Breast epithelium (tissue), 4 donors: Measurements from ENCODE around the gene TIGD4. TPM values are rescaled to one million over a fixed set of nuclear protein-coding genes. Genes with fewer than 3 reads are reported as not detected.

Experiments
- DNase-seq, 2 donors: peaks; one replicate each; pipeline ENCODE4 v3.0.0-alpha.2; 2019; ENCODE audit warnings: low spot score in 2 of 2
- H3K27ac ChIP-seq, 2 donors: fragments of 200-600 bp; sonication (generic) in 1 of 2; one replicate each; pipeline ENCODE4 v1.5.1; 2016 to 2019; ENCODE audit warnings: mild to moderate bottlenecking in 1 of 2
- H3K27me3 ChIP-seq, 2 donors: fragments of 200-600 bp; sonication (generic) in 1 of 2; one replicate each; pipeline versions ENCODE4 v1.5.1 to v1.6.0; 2017 to 2019; ENCODE audit warnings: control low read depth in 1 of 2, mild to moderate bottlenecking in 1 of 2
- H3K36me3 ChIP-seq: fragments of 200-600 bp; one replicate; pipeline ENCODE4 v1.5.1; 2019
- H3K4me1 ChIP-seq, 2 donors: fragments of 200-600 bp; sonication (generic); one replicate each; pipeline ENCODE4 v1.5.1; 2016 to 2019; ENCODE audit warnings: control low read depth in 1 of 2
- H3K4me3 ChIP-seq, 3 donors: fragments of 200-600 bp; sonication (generic); 1 replicate in 2 of 3; 2 replicates in 1 of 3; pipeline ENCODE4 v1.5.1; 2016 to 2019; ENCODE audit warnings: mild to moderate bottlenecking in 3 of 3, moderate library complexity in 2 of 3
- H3K9me3 ChIP-seq, 2 donors: fragments of 200-600 bp; sonication (generic) in 1 of 2; one replicate each; pipeline ENCODE4 v1.5.1; 2016 to 2019; ENCODE audit warnings: control low read depth in 1 of 2
- POLR2A ChIP-seq: fragments of 450-650 bp; IDR thresholded peaks from one replicate; pipeline ENCODE4 v1.6.1; 2016; ENCODE audit warnings: antibody characterized with exemption, mild to moderate bottlenecking, moderate library complexity
- POLR2AphosphoS5 ChIP-seq, 3 donors: sonication (generic); formaldehyde crosslinking; IDR thresholded peaks; one replicate each; pipeline ENCODE4 v1.6.1; 2017; ENCODE audit warnings: antibody characterized with exemption in 3 of 3
- intact Hi-C: fragments of 100-400 bp; cut with DNase I; formaldehyde crosslinking; loops from one replicate; pipeline ENCODE4 v1.15.1; 2023; ENCODE audit warnings: low total_unique reads
- total RNA-seq, 3 donors: library from RNA; depleted of rRNA; stranded (reverse); fragments of >200 nt; gene quantifications; one replicate each; pipeline ENCODE4 v1.1.0, GENCODE V29; 2016
- TF ChIP-seq, protein P1 (sequence below), 3 donors: fragments of 450-650 bp; IDR thresholded peaks; one replicate each; pipeline ENCODE4 v1.5.1; 2016 to 2017; ENCODE audit warnings: antibody characterized with exemption in 3 of 3, mild to moderate bottlenecking in 3 of 3, moderate library complexity in 3 of 3

Gene TIGD4
- total RNA-seq, 3 donors from 2014 or later, result 0.16 to 1.6 (median 0.66) TPM

DNA sequence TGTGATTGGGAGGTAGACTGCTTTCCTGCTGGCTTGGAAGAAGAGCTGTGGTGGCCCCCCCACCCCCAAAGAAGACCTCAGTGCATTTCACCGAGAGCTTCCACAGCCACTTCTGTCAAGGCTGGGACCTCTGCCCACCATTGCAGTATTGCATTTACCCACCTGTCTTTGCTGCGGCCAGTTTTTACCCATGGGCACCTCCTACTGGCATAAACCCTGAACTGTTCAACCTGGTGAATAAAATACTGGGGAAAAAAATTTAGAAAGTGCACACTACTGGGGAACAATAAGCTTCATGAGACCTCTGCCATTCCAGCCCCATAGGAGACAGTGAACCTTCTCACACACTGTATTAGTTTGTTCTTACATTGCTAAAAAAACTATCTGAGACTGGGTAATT, 40.5 kb upstream of the TIGD4 start:
- H3K9me3 ChIP-seq, result no peaks in the 10 kb centered on the region
- DNase-seq, result no peak
- intact Hi-C loops, result no loop called here

DNA sequence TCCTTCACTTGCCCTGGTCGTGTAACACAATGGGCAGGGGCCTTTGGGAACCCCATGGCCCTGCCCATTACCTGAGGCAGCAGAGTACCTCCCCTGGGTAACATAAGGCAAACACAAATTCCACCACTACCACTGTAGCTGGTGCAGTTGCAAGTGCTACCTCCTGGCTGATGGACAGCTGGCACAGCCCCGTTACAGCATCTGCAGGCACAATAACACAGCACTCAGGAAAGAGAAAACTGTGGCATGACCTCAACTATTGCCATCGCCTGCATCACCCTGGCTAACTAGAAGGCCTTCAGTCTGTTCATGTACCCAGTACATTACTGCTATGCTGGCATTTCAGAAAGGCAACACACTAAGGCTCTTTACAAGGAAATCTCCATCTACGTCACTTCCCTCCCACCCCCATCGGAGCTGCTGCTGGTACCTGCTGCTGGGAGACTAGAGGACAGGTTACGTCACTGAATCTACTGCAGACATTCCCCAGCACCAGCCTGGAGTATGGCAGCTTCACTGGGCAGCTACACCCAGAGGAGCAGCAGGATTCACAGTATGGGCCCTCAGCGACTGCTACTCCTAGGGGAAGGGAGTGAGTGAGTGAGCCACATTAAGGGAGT, 39.6 kb upstream of the TIGD4 start:
- no peak overlapping the region for H3K27ac ChIP-seq
- TF ChIP-seq POLR2A (no peak), POLR2AphosphoS5 (IDR thresholded peaks at IDR 0.05) (no peak)
- TF ChIP-seq, protein P1, sequence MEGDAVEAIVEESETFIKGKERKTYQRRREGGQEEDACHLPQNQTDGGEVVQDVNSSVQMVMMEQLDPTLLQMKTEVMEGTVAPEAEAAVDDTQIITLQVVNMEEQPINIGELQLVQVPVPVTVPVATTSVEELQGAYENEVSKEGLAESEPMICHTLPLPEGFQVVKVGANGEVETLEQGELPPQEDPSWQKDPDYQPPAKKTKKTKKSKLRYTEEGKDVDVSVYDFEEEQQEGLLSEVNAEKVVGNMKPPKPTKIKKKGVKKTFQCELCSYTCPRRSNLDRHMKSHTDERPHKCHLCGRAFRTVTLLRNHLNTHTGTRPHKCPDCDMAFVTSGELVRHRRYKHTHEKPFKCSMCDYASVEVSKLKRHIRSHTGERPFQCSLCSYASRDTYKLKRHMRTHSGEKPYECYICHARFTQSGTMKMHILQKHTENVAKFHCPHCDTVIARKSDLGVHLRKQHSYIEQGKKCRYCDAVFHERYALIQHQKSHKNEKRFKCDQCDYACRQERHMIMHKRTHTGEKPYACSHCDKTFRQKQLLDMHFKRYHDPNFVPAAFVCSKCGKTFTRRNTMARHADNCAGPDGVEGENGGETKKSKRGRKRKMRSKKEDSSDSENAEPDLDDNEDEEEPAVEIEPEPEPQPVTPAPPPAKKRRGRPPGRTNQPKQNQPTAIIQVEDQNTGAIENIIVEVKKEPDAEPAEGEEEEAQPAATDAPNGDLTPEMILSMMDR (IDR thresholded peaks at IDR 0.05), result no peak
- H3K4me3 ChIP-seq, result no peak overlapping the region
- DNase-seq, result no peak
- H3K36me3 ChIP-seq, result no peaks in the 10 kb centered on the region
- no peaks in the 10 kb centered on the region for H3K27me3 ChIP-seq
- intact Hi-C loops, result no loop called here
- H3K9me3 ChIP-seq, result no peaks in the 10 kb centered on the region
- no peaks in the 10 kb centered on the region for H3K4me1 ChIP-seq

More for the DNA sequence above, 40.5 kb upstream of the TIGD4 start:
- Histone ChIP-seq H3K4me3 (no peak overlapping the region), H3K36me3 (no peaks in the 10 kb centered on the region), H3K4me1 (no peaks in the 10 kb centered on the region), H3K27ac (no peak overlapping the region), H3K27me3 (no peaks in the 10 kb centered on the region)
- no peak for TF ChIP-seq POLR2AphosphoS5 (IDR thresholded peaks at IDR 0.05)
- TF ChIP-seq, protein P1 (IDR thresholded peaks at IDR 0.05), result no peak
- TF ChIP-seq POLR2A, result no peak

DNA sequence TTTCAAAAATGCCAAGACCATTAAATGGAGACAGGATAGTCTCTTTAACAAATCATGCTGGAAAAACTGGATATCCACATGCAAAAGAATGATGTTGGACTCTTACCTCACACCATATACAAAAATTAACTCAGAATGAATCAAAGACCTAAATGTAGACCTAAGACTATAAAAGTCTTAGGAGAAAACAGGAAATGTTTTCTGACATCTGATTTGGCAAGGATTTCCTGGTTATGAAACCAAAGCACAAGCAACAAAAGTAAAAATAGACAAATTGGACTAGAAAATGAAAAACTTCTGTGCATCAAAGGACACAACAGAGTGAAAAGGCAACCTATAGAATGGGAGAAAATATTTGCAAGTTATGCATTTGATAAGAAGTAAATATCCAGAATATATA, 37.8 kb upstream of the TIGD4 start:
- TF ChIP-seq, protein P1 (IDR thresholded peaks at IDR 0.05), result no peak
- TF ChIP-seq POLR2A, result no peak
- no peak for TF ChIP-seq POLR2AphosphoS5 (IDR thresholded peaks at IDR 0.05)
- H3K4me1 ChIP-seq, result no peaks in the 10 kb centered on the region
- H3K27ac ChIP-seq, result no peak overlapping the region
- H3K27me3 ChIP-seq, result no peaks in the 10 kb centered on the region
- intact Hi-C loops, result no loop called here
- no peak for DNase-seq
- no peaks in the 10 kb centered on the region for H3K9me3 ChIP-seq
- H3K4me3 ChIP-seq, result no peak overlapping the region
- no peaks in the 10 kb centered on the region for H3K36me3 ChIP-seq

DNA sequence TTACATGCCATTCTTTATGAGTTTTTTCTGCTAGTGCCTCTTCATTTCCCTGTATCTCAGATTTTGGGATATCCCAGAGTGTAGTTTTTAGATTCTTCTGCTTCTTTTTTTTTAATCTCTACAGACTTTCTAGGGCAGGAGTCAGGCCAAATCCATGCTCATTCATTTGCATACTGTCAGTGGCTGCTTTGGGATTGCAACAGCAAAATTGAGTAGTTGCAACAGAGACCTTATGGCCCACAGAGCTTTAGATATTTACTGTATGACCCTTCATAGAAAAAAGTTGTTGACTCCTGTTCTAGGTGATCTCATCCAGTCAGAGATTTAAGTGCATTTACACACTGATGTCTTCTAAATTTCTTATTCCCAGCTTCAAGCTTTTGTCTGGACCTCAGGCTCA, 35.5 kb upstream of the TIGD4 start:
- TF ChIP-seq, protein P1 (IDR thresholded peaks at IDR 0.05), result no peak
- TF ChIP-seq POLR2A, result no peak
- no peak for TF ChIP-seq POLR2AphosphoS5 (IDR thresholded peaks at IDR 0.05)
- H3K27ac ChIP-seq, result no peak overlapping the region
- DNase-seq, result no peak
- no peaks in the 10 kb centered on the region for H3K27me3 ChIP-seq
- H3K4me3 ChIP-seq, result no peak overlapping the region
- H3K4me1 ChIP-seq, result no peaks in the 10 kb centered on the region
- H3K36me3 ChIP-seq, result no peaks in the 10 kb centered on the region
- intact Hi-C loops, result no loop called here
- H3K9me3 ChIP-seq, result no peaks in the 10 kb centered on the region

DNA sequence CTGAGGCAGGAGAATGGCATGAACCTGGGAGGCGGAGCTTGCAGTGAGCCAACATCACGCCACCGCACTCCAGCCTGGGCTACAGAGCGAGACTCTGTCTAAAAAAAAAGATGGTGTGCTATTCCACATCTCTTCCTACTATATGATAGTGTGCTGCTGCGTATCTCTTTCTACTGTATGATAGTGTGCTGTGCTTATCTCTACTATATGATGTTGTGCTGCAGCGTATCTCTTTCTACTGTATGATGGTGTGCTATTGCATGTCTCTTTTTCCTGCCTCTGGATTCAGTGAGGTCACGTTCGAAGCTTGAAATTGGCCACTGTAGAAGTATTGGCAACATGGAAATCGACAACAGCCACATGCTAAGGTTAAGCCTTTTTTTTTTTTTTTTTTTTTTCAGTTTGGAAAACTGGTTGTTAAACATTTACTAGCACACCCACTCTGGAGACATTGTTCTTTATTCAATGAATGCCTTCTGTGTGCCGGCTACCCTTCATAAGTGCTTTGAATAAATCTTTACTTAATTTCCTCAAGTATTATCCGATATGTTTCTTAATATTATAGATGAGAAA, 31.3 kb upstream of the TIGD4 start:
- Histone ChIP-seq H3K4me1 (no peaks in the 10 kb centered on the region), H3K4me3 (no peak overlapping the region), H3K36me3 (no peaks in the 10 kb centered on the region), H3K27ac (no peak overlapping the region), H3K9me3 (no peaks in the 10 kb centered on the region), H3K27me3 (no peaks in the 10 kb centered on the region)
- no peak for TF ChIP-seq POLR2AphosphoS5 (IDR thresholded peaks at IDR 0.05)
- TF ChIP-seq POLR2A, result no peak
- DNase-seq, result no peak
- intact Hi-C loops, result no loop called here
